Measurements from ENCODE around the gene NT5C2. TPM values are rescaled to one million over a fixed set of nuclear protein-coding genes. Genes with fewer than 3 reads are reported as not detected.

Gene NT5C2
- total RNA-seq, 1 experiment from 2014 or later, result 91.2 TPM

DNA sequence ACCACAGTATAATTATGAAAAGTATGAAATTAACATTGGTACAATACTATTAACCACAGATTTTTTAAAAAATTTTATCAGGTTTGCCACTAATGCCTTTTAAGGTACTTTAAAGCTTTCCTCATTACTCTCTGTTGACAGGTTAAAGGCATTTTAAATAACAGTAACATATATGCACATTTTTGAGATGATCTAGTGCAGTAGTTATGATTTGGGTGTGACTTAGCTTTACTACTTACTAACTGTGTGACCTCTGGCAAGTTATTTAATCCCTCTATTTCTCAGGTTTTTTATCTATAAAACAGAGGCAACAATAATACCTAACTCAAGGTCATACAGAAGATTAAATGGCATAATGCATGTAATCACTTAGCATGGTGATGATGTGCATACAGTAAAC is 94.8 kb downstream of the NT5C2 start:
- Histone ChIP-seq H3K9me3 (no peaks in the 10 kb centered on the region), H3K27me3 (replicated peaks; ENCODE audit: control insufficient read depth, insufficient read depth, low read length) (no peaks in the 10 kb centered on the region), H3K36me3 (ENCODE audit: control insufficient read depth, insufficient read depth, low read length) (peaks cover 1% of the 10 kb centered on the region; the same call in 1 of the 2 replicates), H3K4me3 (ENCODE audit: low read depth, low read length) (no peak overlapping the region), H3K4me1 (no peaks in the 10 kb centered on the region)
- DNase-seq, result no peak
- Mint-ChIP-seq H3K27ac (ENCODE audit: unreplicated experiment) (no peak overlapping the region), H3K4me3 (ENCODE audit: unreplicated experiment) (no peak overlapping the region), H3K27me3 (ENCODE audit: insufficient read depth, unreplicated experiment) (no peaks in the 10 kb centered on the region), H3K9me3 (ENCODE audit: unreplicated experiment) (no peaks in the 10 kb centered on the region), H3K36me3 (ENCODE audit: insufficient read depth, unreplicated experiment) (peaks cover 55% of the 10 kb centered on the region), H3K4me1 (ENCODE audit: low read depth, unreplicated experiment) (no peaks in the 10 kb centered on the region)
- TF ChIP-seq, protein P1, sequence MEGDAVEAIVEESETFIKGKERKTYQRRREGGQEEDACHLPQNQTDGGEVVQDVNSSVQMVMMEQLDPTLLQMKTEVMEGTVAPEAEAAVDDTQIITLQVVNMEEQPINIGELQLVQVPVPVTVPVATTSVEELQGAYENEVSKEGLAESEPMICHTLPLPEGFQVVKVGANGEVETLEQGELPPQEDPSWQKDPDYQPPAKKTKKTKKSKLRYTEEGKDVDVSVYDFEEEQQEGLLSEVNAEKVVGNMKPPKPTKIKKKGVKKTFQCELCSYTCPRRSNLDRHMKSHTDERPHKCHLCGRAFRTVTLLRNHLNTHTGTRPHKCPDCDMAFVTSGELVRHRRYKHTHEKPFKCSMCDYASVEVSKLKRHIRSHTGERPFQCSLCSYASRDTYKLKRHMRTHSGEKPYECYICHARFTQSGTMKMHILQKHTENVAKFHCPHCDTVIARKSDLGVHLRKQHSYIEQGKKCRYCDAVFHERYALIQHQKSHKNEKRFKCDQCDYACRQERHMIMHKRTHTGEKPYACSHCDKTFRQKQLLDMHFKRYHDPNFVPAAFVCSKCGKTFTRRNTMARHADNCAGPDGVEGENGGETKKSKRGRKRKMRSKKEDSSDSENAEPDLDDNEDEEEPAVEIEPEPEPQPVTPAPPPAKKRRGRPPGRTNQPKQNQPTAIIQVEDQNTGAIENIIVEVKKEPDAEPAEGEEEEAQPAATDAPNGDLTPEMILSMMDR (IDR thresholded peaks at IDR 0.05; ENCODE audit: insufficient read depth in 1 of 2, low read depth in 1 of 2, low read length in 1 of 2, severe bottlenecking in 1 of 2, unreplicated experiment in 1 of 2), result no peak
- CTCF ChIA-PET, result no interaction called here
- POLR2A ChIA-PET, result no interaction called here
- BruUV-seq (replicated peaks), result no TSS peak
- intact Hi-C loops (cut with micrococcal nuclease; ENCODE audit: unreplicated experiment), result no loop called here

DNA sequence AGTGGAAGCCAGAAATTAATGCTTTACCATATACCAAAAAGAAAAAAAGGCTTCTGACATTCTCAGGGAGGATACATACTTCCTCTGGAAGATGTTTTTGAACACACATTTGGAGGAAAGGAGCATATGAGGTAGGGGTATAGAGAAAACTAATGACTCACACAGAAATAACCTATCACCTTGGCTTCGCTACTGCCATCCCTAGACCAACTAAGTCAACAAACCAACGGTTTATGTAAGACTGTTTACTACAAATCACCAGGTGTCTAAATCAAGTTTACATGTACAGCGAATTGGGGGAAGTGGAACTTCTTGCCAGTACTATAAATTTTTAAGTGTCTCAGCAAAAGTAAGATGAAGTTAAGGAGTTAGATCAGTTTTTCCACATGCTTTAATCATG is 96.9 kb downstream of the NT5C2 start:
- ChIA-PET CTCF (no interaction called here), POLR2A (no interaction called here)
- no peaks in the 10 kb centered on the region for H3K27me3 ChIP-seq (replicated peaks; ENCODE audit: control insufficient read depth, insufficient read depth, low read length)
- H3K9me3 ChIP-seq, result no peaks in the 10 kb centered on the region
- H3K27ac Mint-ChIP-seq (ENCODE audit: unreplicated experiment), result no peak overlapping the region
- H3K36me3 Mint-ChIP-seq (ENCODE audit: insufficient read depth, unreplicated experiment), result peaks cover 61% of the 10 kb centered on the region
- no peaks in the 10 kb centered on the region for H3K9me3 Mint-ChIP-seq (ENCODE audit: unreplicated experiment)
- DNase-seq, result no peak
- no TSS peak for BruUV-seq (replicated peaks)
- H3K27me3 Mint-ChIP-seq (ENCODE audit: insufficient read depth, unreplicated experiment), result no peaks in the 10 kb centered on the region
- no peaks in the 10 kb centered on the region for H3K4me1 ChIP-seq
- intact Hi-C loops (cut with micrococcal nuclease; ENCODE audit: unreplicated experiment), result no loop called here
- H3K4me3 Mint-ChIP-seq (ENCODE audit: unreplicated experiment), result no peak overlapping the region
- no peaks in the 10 kb centered on the region for H3K4me1 Mint-ChIP-seq (ENCODE audit: low read depth, unreplicated experiment)
- H3K36me3 ChIP-seq (ENCODE audit: control insufficient read depth, insufficient read depth, low read length), result peaks cover 1% of the 10 kb centered on the region; the same call in 1 of the 2 replicates
- TF ChIP-seq, protein P1 (IDR thresholded peaks at IDR 0.05; ENCODE audit: insufficient read depth in 1 of 2, low read depth in 1 of 2, low read length in 1 of 2, severe bottlenecking in 1 of 2, unreplicated experiment in 1 of 2), result no peak
- H3K4me3 ChIP-seq (ENCODE audit: low read depth, low read length), result no peak overlapping the region

DNA sequence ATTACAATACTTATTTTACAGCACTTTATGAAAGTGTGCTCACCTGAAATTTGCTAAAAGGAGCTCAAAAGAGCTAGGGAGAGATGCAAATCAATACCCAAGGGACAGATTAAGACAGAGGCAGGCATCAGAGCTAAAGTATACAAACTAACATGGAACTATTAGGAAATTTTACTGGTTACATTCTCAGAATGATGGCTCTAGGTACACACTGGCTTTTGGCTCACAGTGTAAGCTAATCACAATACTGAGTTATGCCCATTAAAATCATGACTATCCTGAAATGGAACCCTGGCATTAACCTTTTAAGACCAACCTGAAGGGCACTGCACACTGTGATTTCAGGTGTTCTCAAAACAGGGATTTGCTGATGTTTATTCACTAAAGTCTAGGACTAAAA is 98.1 kb downstream of the NT5C2 start:
- no peak for DNase-seq
- H3K36me3 Mint-ChIP-seq (ENCODE audit: insufficient read depth, unreplicated experiment), result peaks cover 64% of the 10 kb centered on the region
- Histone ChIP-seq H3K4me3 (ENCODE audit: low read depth, low read length) (no peak overlapping the region), H3K4me1 (no peaks in the 10 kb centered on the region), H3K27me3 (replicated peaks; ENCODE audit: control insufficient read depth, insufficient read depth, low read length) (no peaks in the 10 kb centered on the region), H3K9me3 (no peaks in the 10 kb centered on the region), H3K36me3 (ENCODE audit: control insufficient read depth, insufficient read depth, low read length) (peaks cover 1% of the 10 kb centered on the region; the same call in 1 of the 2 replicates)
- TF ChIP-seq, protein P1 (IDR thresholded peaks at IDR 0.05; ENCODE audit: insufficient read depth in 1 of 2, low read depth in 1 of 2, low read length in 1 of 2, severe bottlenecking in 1 of 2, unreplicated experiment in 1 of 2), result no peak
- H3K9me3 Mint-ChIP-seq (ENCODE audit: unreplicated experiment), result no peaks in the 10 kb centered on the region
- ChIA-PET CTCF (interaction anchor here (0.9 kb wide), 1 partner anchor 14 kb away, joined by 7 read pairs; no protein-coding TSS in a partner anchor), POLR2A (no interaction called here)
- no peak overlapping the region for H3K4me3 Mint-ChIP-seq (ENCODE audit: unreplicated experiment)
- no peaks in the 10 kb centered on the region for H3K4me1 Mint-ChIP-seq (ENCODE audit: low read depth, unreplicated experiment)
- BruUV-seq (replicated peaks), result no TSS peak
- intact Hi-C loops (cut with micrococcal nuclease; ENCODE audit: unreplicated experiment), result no loop called here
- no peaks in the 10 kb centered on the region for H3K27me3 Mint-ChIP-seq (ENCODE audit: insufficient read depth, unreplicated experiment)
- no peak overlapping the region for H3K27ac Mint-ChIP-seq (ENCODE audit: unreplicated experiment)

Measured in Caco-2 (cell line).